HG02623 (cell line): Measurements from ENCODE around the gene PLGRKT.
"Not testable (repeated sequence)": the region's sequence is repeated elsewhere in the genome, so short reads cannot be mapped to it uniquely, and the experiment has no call there.

ENCODE experiments used
- ATAC-seq: cut with Tn5 transposase; IDR thresholded peaks from one replicate; pipeline ENCODE4 v1.9.1; 2021; ENCODE audit warnings: moderate library complexity; ENCODE audit not compliant: unreplicated experiment

PLGRKT gene

DNA sequence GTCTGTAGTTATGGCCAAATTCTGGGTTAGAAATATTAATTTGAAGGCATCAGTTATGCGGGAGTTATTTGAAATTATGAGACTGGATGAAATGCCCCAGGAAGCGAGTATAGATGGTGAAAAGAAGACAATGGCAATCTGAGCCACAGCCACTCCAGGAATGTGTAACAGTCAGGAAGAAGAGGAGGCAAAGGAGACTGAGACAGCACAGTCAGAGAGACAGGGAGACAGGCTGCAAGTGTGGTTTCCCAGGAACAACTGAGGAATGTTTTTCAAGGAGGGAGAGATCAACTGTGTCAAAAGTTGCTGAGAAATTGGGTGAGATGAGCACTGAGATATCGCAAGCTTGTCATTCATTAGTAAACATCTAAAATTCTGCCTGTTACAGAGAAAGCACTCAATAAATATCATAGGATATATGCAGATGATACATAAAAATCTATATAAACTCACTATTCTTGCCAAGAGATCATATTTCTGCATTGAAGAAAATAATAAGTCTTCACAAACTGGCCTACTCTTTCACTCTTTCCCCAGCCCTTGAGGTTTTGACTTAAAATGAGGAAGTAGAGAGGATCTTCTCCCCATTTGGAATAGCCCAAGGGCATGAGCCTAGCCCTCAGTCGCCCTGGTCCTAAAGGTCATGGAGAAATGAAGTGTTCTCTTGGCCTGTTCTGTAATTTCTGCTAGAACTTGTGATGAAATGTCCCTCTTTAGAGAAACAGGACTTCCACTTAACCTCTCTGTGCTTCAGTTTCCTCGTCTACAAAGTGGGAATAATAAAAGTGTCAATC, 49.5 kb downstream of the PLGRKT start:
- ATAC-seq, result no peak

- ATAC-seq, result no peak
Measured at GRCh38 chr9:5384436-5384835, 53.3 kb downstream of the PLGRKT start.

DNA sequence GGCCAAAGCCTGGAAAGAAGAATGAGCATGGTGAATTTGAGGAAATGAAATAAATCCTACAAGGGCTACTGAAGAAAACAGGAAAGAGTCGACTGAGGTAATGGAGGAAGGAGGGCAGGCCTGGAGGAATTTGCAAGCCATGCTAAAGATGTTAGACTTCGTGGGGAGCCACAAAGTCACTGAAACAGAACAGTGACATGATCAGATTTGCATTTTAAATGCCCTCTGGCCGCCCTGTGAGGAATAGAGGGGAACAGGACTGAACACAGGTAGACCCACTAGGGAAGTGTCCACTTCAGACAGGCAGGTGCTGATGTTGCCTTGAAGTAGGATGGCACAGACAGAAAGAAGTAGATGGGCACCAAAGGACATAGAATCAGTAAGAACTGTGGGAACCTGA, 55.2 kb downstream of the PLGRKT start:
- ATAC-seq, result no peak

- no peak for ATAC-seq
Measured at GRCh38 chr9:5375790-5376477, 61.8 kb downstream of the PLGRKT start.

DNA sequence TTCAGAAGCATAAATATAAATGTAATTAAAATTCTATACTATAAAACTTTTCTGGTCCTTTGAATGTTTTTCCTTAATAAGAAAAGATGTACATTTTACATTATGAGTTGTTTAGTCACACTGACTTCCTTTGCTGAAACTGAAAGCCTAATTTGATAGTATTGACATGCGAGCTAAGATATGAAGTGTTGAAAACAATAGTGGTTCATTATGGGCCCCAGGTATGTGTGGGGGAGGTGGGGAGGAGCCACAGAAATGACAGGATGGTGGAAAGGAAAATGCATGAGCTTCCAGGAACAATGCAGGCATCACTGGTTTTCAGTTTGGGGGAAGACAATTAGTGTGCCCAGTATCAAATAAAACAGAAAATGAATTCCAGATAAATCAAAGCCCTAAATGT, 62.6 kb downstream of the PLGRKT start:
- ATAC-seq, result no peak

DNA sequence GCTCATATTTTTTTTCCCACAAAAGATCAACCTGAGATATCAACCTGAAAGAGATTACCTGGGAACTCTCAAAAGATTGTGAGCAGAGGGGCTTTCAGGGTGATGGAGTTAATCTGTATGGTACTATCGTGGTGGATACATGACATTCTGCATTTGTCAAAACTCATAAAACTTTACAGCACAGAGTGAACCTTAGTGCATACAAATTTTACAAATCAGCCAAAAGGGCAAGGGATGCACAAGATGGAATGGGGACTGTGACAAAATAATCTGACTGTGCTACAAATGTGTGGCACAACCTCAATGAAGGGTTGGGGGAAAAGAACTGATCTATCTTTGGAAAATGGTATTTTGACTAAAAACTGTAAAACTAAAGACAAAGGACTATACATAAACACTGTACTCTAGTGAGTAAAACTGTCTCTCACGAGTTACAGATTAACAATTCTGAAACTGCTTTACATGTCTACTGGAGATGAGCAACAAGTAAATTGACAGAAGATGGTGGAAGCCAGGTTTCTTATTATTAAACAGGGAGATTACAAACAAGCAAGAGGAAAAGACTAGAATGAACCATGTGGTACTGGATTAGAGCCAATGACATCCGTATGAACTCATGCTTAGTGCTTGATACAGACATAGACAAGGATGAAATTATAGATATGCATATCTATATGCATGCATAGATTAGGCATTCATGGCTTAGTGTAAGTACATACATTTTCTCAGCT, 73.3 kb downstream of the PLGRKT start:
- peak; percentile 97 for ATAC-seq

- no peak for ATAC-seq
Measured at GRCh38 chr9:5361326-5362010, 76.3 kb downstream of the PLGRKT start.

GRCh38 chr9:5360341-5360740, 77.4 kb downstream of the PLGRKT start:
- ATAC-seq, result no peak

- no peak for ATAC-seq
Measured at GRCh38 chr9:5357431-5358105, 80.2 kb downstream of the PLGRKT start.

DNA sequence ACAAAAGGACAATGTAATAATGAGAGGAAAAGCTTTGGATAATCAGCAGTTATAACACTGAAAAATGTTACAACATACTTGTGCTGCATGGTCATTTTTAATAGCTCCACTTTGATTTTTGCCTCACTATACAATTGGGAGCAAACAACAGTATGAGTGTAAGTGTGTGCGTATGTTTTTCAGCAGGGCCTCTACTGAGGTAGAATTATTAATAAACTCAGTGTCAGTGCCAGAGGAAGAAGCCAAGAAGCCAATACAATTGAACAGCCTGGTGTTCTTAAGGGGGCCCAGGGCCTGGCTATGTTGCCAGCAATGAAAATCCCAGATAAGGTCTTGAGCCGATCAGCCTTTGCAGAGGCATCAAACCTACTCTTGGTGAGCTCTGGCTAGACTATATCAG, 81.9 kb downstream of the PLGRKT start:
- ATAC-seq, result no peak

DNA sequence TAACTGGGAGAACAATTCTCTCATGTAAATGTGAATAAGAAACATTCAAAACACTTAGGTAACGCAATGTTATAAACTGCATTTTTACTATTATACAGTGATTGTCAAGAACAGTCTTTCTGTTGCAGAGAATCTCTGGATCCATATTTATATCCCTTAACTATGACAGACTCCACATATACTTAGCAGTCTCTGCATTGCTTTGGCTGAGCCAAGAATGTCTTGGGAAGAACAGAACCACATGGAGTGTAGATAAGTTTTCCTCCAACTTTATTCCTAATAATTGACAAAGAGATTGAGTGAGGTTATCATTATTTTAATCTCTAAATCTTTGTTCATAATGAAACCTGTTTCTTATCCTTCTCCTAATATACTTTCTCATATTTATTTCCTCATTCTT, 82.5 kb downstream of the PLGRKT start:
- ATAC-seq, result no peak

GRCh38 chr9:5354184-5354583, 83.5 kb downstream of the PLGRKT start:
- ATAC-seq, result no peak

- no peak for ATAC-seq
Measured at GRCh38 chr9:5352637-5353248, 85.0 kb downstream of the PLGRKT start.

DNA sequence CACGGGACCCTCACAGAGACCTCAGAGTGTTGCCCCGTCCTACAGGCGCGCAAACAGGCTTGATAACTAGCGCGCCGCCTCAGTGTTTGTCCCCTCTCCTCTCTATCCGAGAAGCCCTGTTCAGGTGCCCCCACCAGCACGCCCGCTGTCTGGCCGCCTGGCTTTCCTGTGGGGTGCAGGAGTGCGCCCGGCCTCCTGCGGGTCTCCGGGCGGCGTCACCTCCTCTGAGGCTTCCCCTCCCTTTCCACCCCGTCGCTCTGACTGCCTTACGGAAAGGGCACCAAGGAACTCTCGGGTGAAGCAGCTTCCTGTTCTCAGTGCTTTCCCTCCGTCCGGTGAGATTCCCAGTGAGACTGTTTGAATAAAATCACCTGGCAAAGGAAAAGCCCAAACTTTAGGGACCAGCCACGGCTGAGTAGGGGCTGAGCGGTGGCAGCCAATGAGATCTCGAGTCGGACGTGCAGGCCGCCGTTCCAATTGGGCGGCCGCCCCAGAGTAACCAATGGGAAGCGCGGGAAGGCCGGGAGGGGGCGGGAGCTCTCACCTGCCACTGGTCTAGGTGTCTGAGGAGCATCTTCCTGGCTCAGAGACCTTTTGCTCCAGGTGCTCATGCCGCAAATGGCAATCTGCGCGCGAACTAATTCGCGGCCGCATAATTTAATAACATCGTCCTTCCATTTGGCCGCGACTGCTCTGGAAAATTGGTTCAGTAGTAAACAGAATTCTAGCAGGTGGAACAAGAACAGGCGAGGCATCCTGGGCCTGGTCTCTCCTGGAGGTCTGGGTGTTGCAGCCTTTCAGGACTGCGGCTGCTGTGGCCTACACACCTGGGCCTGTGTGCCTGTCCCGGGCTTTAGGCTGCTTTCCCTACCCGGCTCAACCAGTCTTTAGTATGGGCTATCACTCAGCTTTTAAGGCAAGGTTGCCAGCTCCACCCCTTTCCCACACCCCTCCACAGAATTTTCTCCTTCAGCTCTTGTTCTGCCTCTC, 98.4 kb downstream of the PLGRKT start, which contains the start of gene RLN1:
Gene RLN1, minus strand, starts transcription at position 885 of the 990 bp plus-strand sequence. Its CDS starts 130 bp downstream, at position 755.
- peak; percentile 99 for ATAC-seq

DNA sequence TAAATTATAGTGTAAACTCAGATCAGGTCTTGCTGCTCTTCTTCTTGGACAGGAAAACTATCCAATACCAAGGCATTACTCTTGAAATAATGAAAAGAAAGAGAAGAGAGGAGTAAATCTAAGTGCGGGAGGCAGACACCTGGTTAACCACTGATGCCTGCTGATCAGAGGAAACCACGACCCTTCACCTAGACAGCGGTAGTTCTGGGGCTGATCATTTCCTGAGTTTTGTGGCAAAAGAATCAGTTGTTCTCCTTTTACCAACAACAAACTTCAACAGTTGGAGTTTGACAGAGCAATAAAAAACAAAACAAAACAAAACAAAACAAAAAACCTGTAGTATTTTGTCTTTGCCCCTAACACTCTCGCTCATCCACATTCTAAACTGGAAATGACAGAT, 101.0 kb downstream of the PLGRKT start:
- ATAC-seq, result no peak

DNA sequence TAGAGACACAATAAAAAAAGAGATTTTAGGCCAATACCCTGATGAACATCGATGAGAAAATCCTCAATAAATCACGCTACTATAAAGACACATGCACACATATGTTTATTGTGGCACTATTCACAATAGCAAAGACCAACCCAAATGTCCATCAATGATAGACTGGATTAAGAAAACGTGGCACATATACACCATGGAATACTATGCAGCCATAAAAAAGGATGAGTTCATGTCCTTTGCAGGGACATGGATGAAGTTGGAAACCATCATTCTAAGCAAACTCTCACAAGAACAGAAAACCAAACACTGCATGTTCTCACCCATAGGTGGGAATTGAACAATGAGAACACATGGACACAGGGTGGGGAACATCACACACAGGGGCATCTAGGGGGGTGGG, 106.4 kb downstream of the PLGRKT start:
- ATAC-seq, result not testable (repeated sequence)

DNA sequence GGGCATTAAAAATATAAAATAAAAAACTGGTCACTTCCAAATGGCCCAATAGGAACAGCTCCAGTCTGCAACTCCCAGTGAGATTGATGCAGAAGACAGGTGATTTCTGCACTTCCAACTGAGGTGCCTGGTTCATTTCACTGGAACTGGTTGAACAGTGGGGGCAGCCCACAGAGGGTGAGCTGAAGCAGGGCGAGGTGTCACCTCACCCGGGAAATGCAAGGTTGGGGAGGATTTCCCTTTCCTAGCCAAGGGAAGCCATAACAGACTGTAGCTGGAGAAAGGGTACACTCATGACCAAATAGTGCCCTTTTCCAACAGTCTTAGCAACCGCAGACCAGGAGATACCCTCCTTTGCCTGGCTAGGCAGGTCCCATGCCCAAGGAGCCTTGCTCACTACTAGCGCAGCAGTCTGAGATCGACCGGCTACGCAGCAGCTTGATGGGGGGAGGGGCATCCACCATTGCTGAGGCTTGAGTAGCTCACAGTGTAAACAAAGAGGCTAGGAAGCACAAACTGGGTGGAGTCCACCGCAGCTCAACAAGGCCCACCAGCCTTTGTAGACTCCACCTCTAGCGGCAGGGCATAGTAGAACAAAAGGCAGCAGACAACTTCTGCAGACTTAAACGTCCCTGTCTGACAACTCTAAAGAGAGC, 110.7 kb downstream of the PLGRKT start:
- ATAC-seq, result no peak

- ATAC-seq, result no peak
Measured at GRCh38 chr9:5326187-5326586, 111.5 kb downstream of the PLGRKT start.
